Naive B cell (primary cell): ENCODE measurements around the gene TNFAIP8L2. TPM values are rescaled to one million over a fixed set of nuclear protein-coding genes. Genes with fewer than 3 reads are reported as not detected.

Source experiments
- ATAC-seq, 2 donors: fragments of 150-1000 bp; cut with Tn5 transposase; 2 replicates each; pipeline ENCODE4 v1.10.0; 2021; ENCODE audit warnings: low read depth in 2 of 2, mild to moderate bottlenecking in 2 of 2, moderate library complexity in 2 of 2
- DNase-seq: peaks from one replicate; pipeline ENCODE4 v3.0.0; 2022
- H3K27ac Mint-ChIP-seq, 6 donors: one replicate each; pipeline ENCODE4 v1.8.0; 2020 to 2022; ENCODE audit warnings: mild to moderate bottlenecking in 6 of 6, mixed read lengths in 6 of 6, moderate library complexity in 5 of 6, inconsistent platforms in 2 of 6
- H3K27me3 Mint-ChIP-seq, 3 donors: one replicate each; pipeline ENCODE4 v1.8.0; 2021 to 2022; ENCODE audit warnings: mixed read lengths in 3 of 3, mild to moderate bottlenecking in 1 of 3
- H3K36me3 Mint-ChIP-seq, 2 donors: one replicate each; pipeline ENCODE4 v1.8.0; 2020 to 2022; ENCODE audit warnings: mixed read lengths in 2 of 2, inconsistent platforms in 1 of 2, mild to moderate bottlenecking in 1 of 2
- H3K4me1 Mint-ChIP-seq, 3 donors: one replicate each; pipeline ENCODE4 v1.8.0; 2020 to 2022; ENCODE audit warnings: mixed read lengths in 3 of 3, inconsistent platforms in 1 of 3, mild to moderate bottlenecking in 1 of 3, moderate library complexity in 1 of 3
- H3K4me3 Mint-ChIP-seq, 8 donors: one replicate each; pipeline ENCODE4 v1.8.0; 2020 to 2022; ENCODE audit warnings: mild to moderate bottlenecking in 8 of 8, mixed read lengths in 8 of 8, moderate library complexity in 8 of 8, inconsistent platforms in 2 of 8
- H3K9me3 Mint-ChIP-seq, 7 donors: one replicate each; pipeline ENCODE4 v1.8.0; 2020 to 2022; ENCODE audit warnings: mixed read lengths in 7 of 7, mild to moderate bottlenecking in 5 of 7, inconsistent platforms in 2 of 7, moderate library complexity in 1 of 7
- polyA plus RNA-seq, 6 donors: library from polyadenylated mRNA; unstranded; fragments of 300-500 nt; fragmentation: Illumina TruSeq; gene quantifications; one replicate each; pipeline ENCODE4 v1.2.3, GENCODE V29; 2021; ENCODE audit warnings: low read depth in 6 of 6

Gene TNFAIP8L2
- polyA plus RNA-seq, 6 donors from 2014 or later, result 5.0 to 15.6 (median 8.3) TPM; not detected in 1

- ATAC-seq (no peak), DNase-seq (no peak)
- H3K36me3 Mint-ChIP-seq, result no peaks in the 10 kb centered on the region
- peak overlapping the region in 1 of 6 donors; percentile 6 for H3K27ac Mint-ChIP-seq
- peaks cover 4 to 13% (median 11%) of the 10 kb centered on the region in 3 donors for H3K4me1 Mint-ChIP-seq
- no peaks in the 10 kb centered on the region for H3K27me3 Mint-ChIP-seq
- H3K9me3 Mint-ChIP-seq, result no peaks in the 10 kb centered on the region
- H3K4me3 Mint-ChIP-seq, result peak overlapping the region in 1 of 8 donors; percentile 18
Measured at GRCh38 chr1:151135433-151136385, 20.7 kb upstream of the TNFAIP8L2 start.

- H3K4me1 Mint-ChIP-seq, result peaks cover 3 to 7% (median 7%) of the 10 kb centered on the region in 3 donors
- DNase-seq (no peak), ATAC-seq (no peak)
- no peaks in the 10 kb centered on the region for H3K27me3 Mint-ChIP-seq
- H3K4me3 Mint-ChIP-seq, result no peak overlapping the region
- no peaks in the 10 kb centered on the region for H3K9me3 Mint-ChIP-seq
- H3K36me3 Mint-ChIP-seq, result no peaks in the 10 kb centered on the region
- H3K27ac Mint-ChIP-seq, result no peak overlapping the region
Measured at GRCh38 chr1:151137789-151138188, 18.7 kb upstream of the TNFAIP8L2 start.

- DNase-seq, result no peak
- Mint-ChIP-seq H3K27ac (peak overlapping the region in 3 of 6 donors; percentile 36 to 85 (median 58)), H3K27me3 (peaks cover 7 to 12% (median 9%) of the 10 kb centered on the region in 3 donors), H3K36me3 (no peaks in the 10 kb centered on the region), H3K4me1 (peaks cover 32 to 35% (median 34%) of the 10 kb centered on the region in 3 donors), H3K9me3 (no peaks in the 10 kb centered on the region), H3K4me3 (peak overlapping the region in 1 of 8 donors; percentile 20)
- ATAC-seq, result no peak
Measured at GRCh38 chr1:151142411-151143056, 13.9 kb upstream of the TNFAIP8L2 start.

- Mint-ChIP-seq H3K27ac (no peak overlapping the region), H3K36me3 (no peaks in the 10 kb centered on the region), H3K9me3 (no peaks in the 10 kb centered on the region), H3K27me3 (peaks cover 9 to 12% (median 11%) of the 10 kb centered on the region in 3 donors), H3K4me3 (no peak overlapping the region), H3K4me1 (peaks cover 32 to 35% (median 34%) of the 10 kb centered on the region in 3 donors)
- no peak for ATAC-seq
- no peak for DNase-seq
Measured at GRCh38 chr1:151143057-151143435, 13.4 kb upstream of the TNFAIP8L2 start.

- Mint-ChIP-seq H3K4me3 (peak overlapping the region in 3 of 8 donors; percentile 35 to 53 (median 35)), H3K36me3 (no peaks in the 10 kb centered on the region), H3K27me3 (peaks cover 9 to 12% (median 11%) of the 10 kb centered on the region in 3 donors), H3K4me1 (peaks cover 32 to 35% (median 34%) of the 10 kb centered on the region in 3 donors), H3K9me3 (no peaks in the 10 kb centered on the region), H3K27ac (no peak overlapping the region)
- no peak for DNase-seq
- no peak for ATAC-seq
Measured at GRCh38 chr1:151143986-151144385, 12.5 kb upstream of the TNFAIP8L2 start.

GRCh38 chr1:151144474-151145303 lies 11.8 kb upstream of the TNFAIP8L2 start:
- peaks cover 9 to 12% (median 11%) of the 10 kb centered on the region in 3 donors for H3K27me3 Mint-ChIP-seq
- peak overlapping the region; percentile 5 to 97 (median 59) for H3K4me3 Mint-ChIP-seq
- H3K27ac Mint-ChIP-seq, result peak overlapping the region in 1 of 6 donors; percentile 42
- no peaks in the 10 kb centered on the region for H3K36me3 Mint-ChIP-seq
- H3K4me1 Mint-ChIP-seq, result peaks cover 32 to 35% (median 34%) of the 10 kb centered on the region in 3 donors
- H3K9me3 Mint-ChIP-seq, result no peaks in the 10 kb centered on the region
- DNase-seq, result no peak
- no peak for ATAC-seq

GRCh38 chr1:151145304-151146071 lies 11.0 kb upstream of the TNFAIP8L2 start:
- H3K9me3 Mint-ChIP-seq, result no peaks in the 10 kb centered on the region

GRCh38 chr1:151146072-151146411 lies 10.4 kb upstream of the TNFAIP8L2 start:
- Mint-ChIP-seq H3K27ac (peak overlapping the region in 4 of 6 donors; percentile 37 to 80 (median 74)), H3K4me1 (peaks cover 32 to 35% (median 34%) of the 10 kb centered on the region in 3 donors), H3K9me3 (no peaks in the 10 kb centered on the region), H3K36me3 (no peaks in the 10 kb centered on the region), H3K4me3 (peak overlapping the region; percentile 86 to 98 (median 97)), H3K27me3 (peaks cover 9 to 12% (median 11%) of the 10 kb centered on the region in 3 donors)
- ATAC-seq, result peak; percentile 1 to 6
- no peak for DNase-seq

More at GRCh38 chr1:151145304-151146071, 11.0 kb upstream of the TNFAIP8L2 start:
- peaks cover 9 to 12% (median 11%) of the 10 kb centered on the region in 3 donors for H3K27me3 Mint-ChIP-seq
- H3K27ac Mint-ChIP-seq, result peak overlapping the region in 2 of 6 donors; percentile 68 to 76
- ATAC-seq (peak; percentile 14 to 20), DNase-seq (no peak)
- peaks cover 32 to 35% (median 34%) of the 10 kb centered on the region in 3 donors for H3K4me1 Mint-ChIP-seq
- peak overlapping the region; percentile 86 to 98 (median 97) for H3K4me3 Mint-ChIP-seq
- H3K36me3 Mint-ChIP-seq, result no peaks in the 10 kb centered on the region

GRCh38 chr1:151146412-151147131 lies 9.9 kb upstream of the TNFAIP8L2 start, which contains the start of gene SEMA6C:
SEMA6C (minus strand) TSS chr1:151146631; CDS start chr1:151142621, 4,010 bp downstream.
- Mint-ChIP-seq H3K27me3 (peaks cover 9 to 12% (median 11%) of the 10 kb centered on the region in 3 donors), H3K36me3 (no peaks in the 10 kb centered on the region), H3K9me3 (no peaks in the 10 kb centered on the region), H3K27ac (peak within 1 kb of the TSS in 5 of 6 donors; percentile 49 to 80 (median 78)), H3K4me1 (peaks cover 32 to 35% (median 34%) of the 10 kb centered on the region in 3 donors), H3K4me3 (peak within 1 kb of the TSS; percentile 86 to 98 (median 97))
- DNase-seq, result peak; percentile 84
- peak; percentile 99 for ATAC-seq

GRCh38 chr1:151147132-151147503 lies 9.3 kb upstream of the TNFAIP8L2 start:
- Mint-ChIP-seq H3K27ac (peak overlapping the region in 3 of 6 donors; percentile 49 to 76 (median 56)), H3K36me3 (no peaks in the 10 kb centered on the region), H3K9me3 (no peaks in the 10 kb centered on the region), H3K4me1 (peaks cover 31 to 34% (median 34%) of the 10 kb centered on the region in 3 donors), H3K27me3 (peaks cover 9 to 12% (median 11%) of the 10 kb centered on the region in 3 donors), H3K4me3 (peak overlapping the region; percentile 86 to 98 (median 97))
- ATAC-seq (no peak), DNase-seq (no peak)

- peaks cover 9 to 12% (median 11%) of the 10 kb centered on the region in 3 donors for H3K27me3 Mint-ChIP-seq
- no peaks in the 10 kb centered on the region for H3K36me3 Mint-ChIP-seq
- ATAC-seq, result no peak
- no peak for DNase-seq
- H3K27ac Mint-ChIP-seq, result no peak overlapping the region
- H3K4me1 Mint-ChIP-seq, result peaks cover 26 to 32% (median 29%) of the 10 kb centered on the region in 3 donors
- no peaks in the 10 kb centered on the region for H3K9me3 Mint-ChIP-seq
- H3K4me3 Mint-ChIP-seq, result peak overlapping the region; percentile 22 to 98 (median 96)
Measured at GRCh38 chr1:151147665-151148064, 8.8 kb upstream of the TNFAIP8L2 start.
